Cardiac septum (tissue), 1 donor: ENCODE data around the gene SLC28A1. TPM values are rescaled to one million over a fixed set of nuclear protein-coding genes. Genes with fewer than 3 reads are reported as not detected.
A peak's percentile ranks its signal among the peaks of the same experiment; 100 is the strongest.
"Not testable (repeated sequence)": the region's sequence is repeated elsewhere in the genome, so short reads cannot be mapped to it uniquely, and the experiment has no call there.

Experiments used
- DNase-seq: peaks from one replicate; pipeline ENCODE4 v3.0.0-alpha.2; 2020; ENCODE audit warnings: low spot score
- intact Hi-C: fragments of 100-400 bp; cut with DNase I; formaldehyde crosslinking; loops from one replicate; pipeline ENCODE4 v1.14.0; 2022
- total RNA-seq: library from RNA; stranded (reverse); fragmentation: NEBNext Ultra II Directional; extraction: Animal tissue kit (Norgen Biotek cat#: 25700); gene quantifications from one replicate; pipeline ENCODE4 v1.2.1, GENCODE V29; 2021
- donor health status: DM: no; HTN: no; CAD: no.

Gene SLC28A1
- total RNA-seq, 1 donor from 2014 or later, result 0.83 TPM

DNA sequence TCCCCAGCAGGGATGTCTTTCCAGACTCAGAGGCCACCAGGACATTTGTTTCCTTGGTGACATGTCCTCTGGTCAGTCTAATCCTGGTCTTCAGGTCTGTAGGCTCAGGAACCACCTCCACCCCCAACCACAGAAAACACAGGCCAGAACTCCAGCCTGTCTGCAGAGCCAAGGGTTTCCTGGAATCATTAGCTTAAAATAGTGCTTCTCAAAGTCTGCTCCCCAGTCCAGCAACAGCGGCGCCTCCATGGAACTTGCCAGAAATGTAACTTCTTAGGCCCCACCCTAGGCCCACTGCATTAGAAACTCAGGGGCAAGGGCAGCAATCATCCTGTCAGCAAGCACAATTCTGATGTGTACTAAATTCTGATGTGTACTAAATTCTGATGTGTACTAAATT is 20.0 kb downstream of the SLC28A1 start:
- DNase-seq, result no peak

DNA sequence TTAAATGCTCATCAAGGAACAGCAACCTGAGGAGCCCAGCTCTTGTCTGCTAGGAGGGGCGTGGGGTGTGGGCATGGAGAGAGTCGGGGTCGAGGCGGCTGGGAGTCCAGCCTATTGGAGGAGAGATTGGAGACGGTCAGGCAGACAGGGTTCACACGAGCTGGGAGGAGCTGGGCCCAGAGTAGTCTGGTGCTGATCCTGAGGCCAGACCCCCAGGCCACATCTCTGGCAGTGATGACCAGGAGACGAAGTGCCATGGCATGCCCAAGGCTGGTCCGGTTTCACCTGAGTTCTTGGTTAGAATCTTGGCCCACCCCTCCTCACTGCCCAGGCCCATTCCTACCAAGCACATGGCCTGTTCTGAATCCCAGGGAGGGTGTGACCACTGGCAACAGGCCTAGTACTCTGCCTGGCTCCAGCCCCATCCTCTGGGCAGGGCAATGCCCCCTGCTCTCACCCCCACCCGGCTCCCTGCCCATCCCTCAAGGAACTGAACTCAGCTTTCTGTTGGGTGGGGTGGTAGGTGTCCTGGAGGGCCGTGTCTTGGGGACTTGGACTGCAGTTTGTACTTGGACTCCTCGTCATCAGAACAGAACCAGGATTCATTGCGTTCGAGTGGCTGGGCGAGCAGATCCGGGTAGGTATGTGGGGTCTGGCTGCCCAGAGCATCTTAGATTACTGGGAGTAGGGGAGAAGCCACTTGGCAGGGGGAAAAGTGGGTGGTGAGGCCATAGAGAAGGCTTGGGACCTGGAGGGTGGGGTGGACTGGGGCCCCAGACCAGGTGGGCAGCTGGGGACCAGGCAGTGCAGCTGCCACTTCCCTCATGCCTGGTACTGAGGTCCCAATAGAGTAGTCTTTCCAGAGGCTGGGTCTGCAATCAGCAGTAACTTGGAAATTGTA is 20.8 kb downstream of the SLC28A1 start:
- intact Hi-C loops, result no loop called here
- DNase-seq, result no peak

More for the DNA sequence above, 20.0 kb downstream of the SLC28A1 start:
- intact Hi-C loops, result no loop called here

DNA sequence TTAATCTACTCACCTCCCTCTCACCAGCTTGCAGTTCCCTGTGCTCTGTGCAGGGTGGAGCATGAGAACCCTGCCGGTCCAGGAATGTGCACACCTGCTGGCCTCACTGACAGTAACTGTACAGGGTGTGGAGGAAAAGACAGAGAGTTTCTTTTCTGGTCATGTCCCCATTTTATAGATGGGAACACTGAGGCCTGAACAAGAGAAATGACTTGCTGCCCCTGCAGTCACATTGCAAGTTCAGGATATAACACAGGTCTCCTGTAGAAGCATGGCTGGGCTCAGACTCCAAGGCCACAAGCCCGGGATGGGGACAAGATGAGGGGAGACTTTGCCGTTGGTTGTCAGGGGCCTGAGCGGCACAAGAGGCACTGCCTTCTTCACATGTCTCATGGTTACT is 23.3 kb downstream of the SLC28A1 start:
- intact Hi-C loops, result no loop called here
- no peak for DNase-seq

DNA sequence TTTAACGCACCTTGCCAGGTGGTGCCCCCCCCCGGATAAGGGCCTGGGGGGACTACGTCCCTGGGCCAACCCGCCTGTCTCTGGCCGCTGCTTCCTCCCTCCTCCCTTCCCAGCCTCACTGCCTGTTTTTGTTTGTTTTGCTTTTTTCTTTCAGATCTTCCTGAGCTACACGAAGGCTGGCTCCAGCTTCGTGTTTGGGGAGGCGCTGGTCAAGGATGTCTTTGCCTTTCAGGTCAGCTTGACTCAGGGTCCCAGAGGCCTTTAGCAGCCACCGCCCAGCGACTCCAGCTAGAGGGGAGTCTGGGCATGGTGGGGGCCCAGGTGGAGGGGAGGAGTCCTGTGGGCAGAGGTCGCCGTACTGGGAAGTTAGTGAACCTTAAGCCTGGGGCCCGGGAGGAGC is 24.1 kb downstream of the SLC28A1 start:
- DNase-seq, result no peak
- intact Hi-C loops, result no loop called here

DNA sequence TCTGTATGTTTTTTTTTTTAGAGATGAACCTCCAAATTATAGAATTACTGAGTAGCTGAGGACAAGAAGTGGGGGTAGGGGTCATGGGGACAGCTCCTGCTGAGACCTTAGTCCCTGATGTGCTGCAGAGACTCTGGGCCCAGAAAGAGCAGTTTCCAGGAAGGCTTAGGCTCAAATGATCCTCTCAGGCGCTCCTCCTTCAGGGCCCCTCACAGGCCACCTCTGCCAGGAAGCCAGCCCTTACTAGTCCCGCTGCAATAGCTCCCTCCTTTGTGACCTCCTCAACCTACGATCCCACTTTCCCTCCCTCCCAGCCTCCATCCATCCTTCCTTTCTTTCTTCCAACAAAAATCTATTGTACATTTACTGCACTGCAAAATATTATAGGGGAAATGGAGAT is 24.6 kb downstream of the SLC28A1 start:
- intact Hi-C loops, result no loop called here

DNA sequence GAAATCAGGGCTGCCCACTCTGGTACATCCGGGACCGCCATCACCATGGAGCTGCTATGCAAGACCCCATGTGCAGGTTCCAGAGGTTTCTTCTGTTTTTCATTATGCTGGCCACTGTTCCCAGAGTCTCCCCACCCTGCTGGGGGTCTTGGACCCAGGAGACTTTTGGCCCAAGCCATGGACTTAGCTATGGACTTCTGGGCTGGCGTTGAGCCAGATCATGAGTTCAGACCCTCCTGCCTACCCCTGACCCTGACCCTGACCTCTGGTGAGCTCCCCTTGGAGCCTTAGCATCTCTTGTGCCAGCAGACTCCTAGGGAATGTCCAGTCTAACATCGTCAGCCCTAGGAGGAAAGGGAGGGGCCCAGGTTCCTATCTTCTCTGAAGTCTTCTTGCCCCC is 25.3 kb downstream of the SLC28A1 start:
- no peak for DNase-seq
- intact Hi-C loops, result no loop called here

More for the DNA sequence above, 24.6 kb downstream of the SLC28A1 start:
- DNase-seq, result no peak

DNA sequence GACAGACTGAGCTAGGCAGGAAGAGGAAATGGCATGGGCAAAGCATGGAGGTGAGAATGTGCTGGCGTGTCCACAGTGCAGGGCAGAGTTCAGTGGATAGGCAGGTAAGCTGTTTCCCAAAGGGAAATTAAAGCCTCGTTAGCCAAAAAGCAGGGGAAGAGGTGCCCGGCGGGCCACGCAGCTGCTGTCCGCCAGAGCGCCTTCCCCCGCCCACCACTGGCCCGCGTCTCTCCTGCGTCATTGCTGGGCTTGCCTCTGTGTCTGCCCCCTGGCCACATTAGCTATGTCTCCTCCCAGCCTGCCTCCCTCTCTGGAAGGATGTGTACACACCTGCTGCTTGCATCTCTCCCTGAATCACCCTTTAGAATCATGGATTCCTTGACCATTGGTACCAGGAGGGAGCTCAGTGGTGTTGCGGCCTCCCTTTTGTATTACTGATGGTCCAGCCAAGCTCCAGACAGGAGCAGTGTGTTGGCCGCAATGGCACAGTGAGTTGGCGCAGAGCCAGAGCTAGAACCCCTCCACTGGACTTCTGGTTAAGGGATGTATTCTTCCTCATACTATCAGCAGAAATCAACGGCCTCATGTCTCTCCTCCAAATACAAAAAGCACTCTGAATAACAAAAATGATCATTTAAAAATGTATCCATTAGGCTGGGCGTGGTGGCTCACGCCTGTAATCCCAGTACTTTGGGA is 26.6 kb downstream of the SLC28A1 start:
- intact Hi-C loops, result no loop called here
- no peak for DNase-seq

DNA sequence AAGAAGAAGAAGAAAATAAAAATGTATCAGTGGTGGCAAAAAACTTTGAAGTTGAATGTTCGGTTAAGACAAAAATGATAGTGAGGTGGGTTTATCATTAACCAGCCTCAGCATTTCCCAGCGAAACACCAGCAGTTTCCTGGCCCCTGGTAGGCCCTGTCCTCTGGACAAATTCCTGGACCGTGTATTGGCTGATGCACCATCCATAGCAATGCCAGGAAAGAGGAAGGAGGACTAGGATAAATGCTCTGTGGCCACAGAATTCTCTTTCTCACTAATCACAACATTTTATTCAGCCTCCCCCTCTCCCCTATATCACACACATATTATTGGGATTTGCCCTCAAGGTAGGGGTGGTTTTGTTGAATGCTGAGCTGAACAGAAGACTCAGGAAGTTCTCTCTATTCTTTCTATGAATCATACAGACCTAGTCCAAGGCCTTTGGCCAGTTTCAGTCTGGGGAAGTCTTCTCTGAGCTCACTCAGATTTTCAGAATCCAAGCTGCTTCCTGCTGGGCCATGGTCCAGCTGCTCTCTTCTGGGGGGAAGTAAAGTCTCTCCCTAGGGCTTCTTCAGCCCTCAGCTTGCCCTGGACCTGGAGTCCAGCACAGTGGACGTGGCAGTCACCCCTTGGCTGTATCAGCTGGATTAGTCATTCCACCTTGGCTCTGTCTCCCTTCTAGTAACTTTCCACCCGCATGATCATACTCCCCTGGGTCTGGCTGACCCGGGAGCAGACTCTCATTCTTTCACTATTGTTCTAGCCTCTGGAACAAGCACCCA is 27.6 kb downstream of the SLC28A1 start:
- intact Hi-C loops, result no loop called here
- peak; percentile 92 for DNase-seq

DNA sequence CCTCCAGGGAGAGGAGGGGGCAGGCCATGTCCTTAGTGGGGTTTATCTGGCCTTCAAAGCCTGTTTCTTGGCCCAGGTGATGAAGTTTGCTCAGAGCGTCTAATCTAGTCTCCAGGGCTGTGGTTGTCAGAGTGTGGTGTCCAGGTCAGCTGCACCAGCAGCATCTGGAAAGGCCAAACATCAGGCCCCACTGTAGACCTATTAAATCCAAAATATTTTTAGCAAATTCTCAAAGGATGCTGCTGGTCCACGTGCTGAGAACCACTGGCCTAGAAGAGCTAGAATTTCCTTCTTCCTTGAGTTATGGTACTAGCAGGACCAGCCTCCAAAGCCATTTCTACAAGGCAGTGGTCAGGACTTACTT is 28.9 kb downstream of the SLC28A1 start:
- intact Hi-C loops, result no loop called here

DNA sequence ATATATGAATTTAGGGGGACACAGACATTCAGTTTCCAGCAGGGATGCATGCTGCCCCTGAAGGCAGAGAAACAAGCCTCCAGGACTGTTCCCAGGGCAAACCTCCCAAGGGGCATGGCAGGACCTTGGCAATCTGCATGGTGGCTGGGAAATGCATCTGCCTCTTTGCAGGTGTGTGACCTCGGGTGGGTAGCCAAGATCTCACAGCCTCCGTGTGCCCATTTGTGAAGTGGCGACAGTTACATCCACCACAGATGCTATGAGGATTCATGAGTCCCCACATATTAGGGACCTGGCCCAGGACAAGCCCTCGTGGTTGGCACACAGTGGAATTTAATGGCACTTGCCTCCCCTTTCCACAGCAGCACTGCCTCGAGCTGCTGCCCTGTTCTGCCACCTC is 29.9 kb downstream of the SLC28A1 start:
- no peak for DNase-seq
- intact Hi-C loops, result loop anchor here (2.0 kb wide), 1 partner anchor 74 kb away; no protein-coding TSS in a partner anchor

More for the DNA sequence above, 28.9 kb downstream of the SLC28A1 start:
- DNase-seq, result no peak

DNA sequence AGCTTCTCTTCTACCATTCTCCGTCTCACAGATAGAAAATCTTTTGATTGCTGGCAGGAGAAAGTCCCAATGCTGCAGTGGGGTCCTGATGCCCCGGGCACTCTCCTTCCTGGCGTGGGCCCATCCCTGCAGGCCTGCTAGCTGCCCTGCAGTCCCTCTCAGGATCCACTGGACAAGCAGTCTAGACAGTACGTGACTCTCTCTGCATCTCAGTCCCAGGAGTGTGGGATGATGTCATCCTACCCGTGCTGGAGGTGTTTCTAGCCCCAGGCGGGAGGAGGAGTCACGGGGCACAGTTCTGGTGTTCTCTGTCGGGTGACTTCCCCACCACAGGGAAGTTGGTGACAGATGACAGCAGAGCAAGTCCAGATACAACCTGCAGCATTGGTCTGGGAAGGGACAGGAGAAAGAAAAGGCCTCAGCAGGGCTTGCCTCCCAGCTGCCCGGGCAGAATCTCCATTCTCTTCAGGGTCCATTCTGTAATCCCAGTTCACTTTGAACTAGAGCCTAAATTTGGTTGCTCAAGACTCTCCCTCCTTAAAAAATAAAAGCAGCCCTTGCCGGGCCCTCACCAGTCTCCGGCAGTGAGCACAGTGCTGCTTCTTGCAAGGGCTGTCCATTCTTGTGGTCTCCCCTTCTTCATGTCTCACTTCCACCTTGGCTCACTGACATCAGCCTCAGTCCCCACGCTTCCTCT is 30.6 kb downstream of the SLC28A1 start:
- DNase-seq, result peak; percentile 94
- intact Hi-C loops, result loop anchor here (2.0 to 5.0 kb wide), 2 partner anchors 74 to 258 kb away; partner anchors contain the start of gene NMB

DNA sequence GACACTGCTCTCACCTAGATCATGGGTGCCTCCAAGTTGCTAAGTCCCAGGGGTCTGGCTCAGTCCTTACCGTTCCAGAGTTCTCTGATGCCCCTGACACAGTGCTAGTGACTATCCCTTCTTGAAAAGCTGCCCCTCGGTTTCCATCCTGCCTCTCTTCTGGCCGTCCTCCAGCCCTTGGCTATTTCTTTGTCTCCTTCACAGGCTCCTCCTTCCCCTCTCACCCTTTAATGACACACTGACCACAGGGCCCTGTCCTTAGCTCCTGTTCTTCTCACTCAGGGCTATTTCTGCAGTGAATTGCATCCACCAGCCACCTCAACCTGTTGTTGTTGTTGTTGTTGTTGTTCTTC is 31.1 kb downstream of the SLC28A1 start:
- DNase-seq, result no peak
- intact Hi-C loops, result loop anchor here (2.0 to 5.0 kb wide), 2 partner anchors 75 to 258 kb away; partner anchors contain the start of gene NMB

DNA sequence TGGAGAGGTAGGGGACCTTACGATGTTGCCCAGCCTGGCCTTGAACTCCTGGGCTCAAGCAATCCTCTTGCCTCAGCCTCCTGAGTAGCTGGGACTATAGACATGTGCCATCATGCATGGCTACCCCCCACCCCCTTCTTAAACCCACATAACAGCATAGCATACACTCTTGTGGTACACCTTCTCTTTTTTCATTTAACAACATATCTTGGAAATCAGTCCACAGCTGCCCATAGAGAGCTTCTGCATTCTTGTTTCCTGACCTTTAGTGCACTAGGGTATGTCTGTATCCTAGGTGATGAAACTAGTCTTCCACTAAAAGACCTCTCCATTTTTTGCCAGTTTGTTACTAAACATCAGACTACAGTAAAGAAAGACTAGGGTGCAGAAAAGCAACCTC is 33.0 kb downstream of the SLC28A1 start:
- intact Hi-C loops, result loop anchor here (5.0 kb wide), 1 partner anchor 260 kb away; the partner anchor contains the start of gene NMB
- DNase-seq, result no peak

DNA sequence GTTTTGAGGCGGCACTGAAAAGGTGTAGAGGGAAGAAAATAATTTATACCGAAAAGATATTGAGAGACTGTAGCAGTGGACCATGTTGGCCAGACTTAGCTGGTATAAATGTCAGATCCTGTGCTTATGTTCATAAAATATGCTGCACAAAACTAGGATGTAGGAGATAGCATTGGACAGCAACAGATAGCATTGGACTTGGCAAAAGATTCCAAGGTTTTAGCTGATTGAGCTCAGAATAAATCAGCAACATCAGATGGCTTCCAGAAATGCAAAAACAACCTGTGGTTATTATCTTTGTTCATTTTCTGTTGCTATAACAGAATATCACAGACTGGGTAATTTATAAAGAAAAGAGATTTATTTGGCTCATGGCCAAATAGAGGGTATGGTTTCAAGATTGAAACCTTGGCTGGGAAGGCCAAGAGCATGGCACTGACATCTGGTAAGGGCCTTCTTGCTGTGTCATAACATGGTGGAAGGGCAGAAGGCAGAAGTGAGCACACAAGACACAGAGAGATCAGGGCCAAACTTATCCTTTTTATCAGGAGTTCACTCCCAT is 34.7 kb downstream of the SLC28A1 start:
- intact Hi-C loops, result loop anchor here (5.0 kb wide), 1 partner anchor 262 kb away; the partner anchor contains the start of gene NMB
- peak; percentile 27 for DNase-seq

DNA sequence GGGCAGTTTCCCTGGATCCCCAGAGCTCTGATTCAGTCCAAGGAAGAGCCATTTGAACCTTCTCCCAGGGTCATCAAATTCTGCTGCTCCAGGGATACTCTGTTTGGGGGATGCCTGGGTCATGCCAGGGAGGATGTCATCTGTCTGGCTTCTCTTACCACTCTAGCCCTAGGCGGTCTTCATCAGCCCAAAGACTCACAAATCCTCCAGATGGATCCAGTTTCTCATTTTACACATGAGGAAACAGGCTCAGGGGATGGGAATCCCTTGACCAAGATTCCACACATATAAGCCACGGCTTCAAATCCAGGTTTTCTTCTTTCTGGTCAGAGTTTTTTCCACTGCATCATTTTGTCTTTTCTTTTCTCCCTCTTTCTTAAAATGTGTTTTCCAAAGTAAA is 36.7 kb downstream of the SLC28A1 start:
- DNase-seq, result no peak
- intact Hi-C loops, result no loop called here

DNA sequence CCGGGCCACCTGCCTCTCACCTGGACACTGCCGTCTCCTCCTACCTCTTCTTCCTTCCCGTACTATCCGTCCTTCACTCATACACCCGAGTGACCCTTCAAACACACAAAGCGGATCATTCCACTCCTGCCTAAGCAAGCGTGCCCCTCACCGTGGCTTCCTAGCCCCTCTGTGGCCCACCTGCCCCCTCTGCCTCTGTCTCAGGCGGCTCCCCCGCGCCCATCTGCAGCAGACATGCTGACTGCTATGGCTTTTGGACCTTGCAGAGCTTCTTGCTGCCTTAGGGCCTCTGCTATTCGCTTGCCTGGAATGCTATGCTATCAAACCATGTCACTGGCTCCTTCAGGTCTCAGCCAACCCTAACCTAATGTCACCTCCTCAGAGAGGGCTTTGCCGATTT is 38.1 kb downstream of the SLC28A1 start:
- DNase-seq, result no peak
- intact Hi-C loops, result no loop called here

DNA sequence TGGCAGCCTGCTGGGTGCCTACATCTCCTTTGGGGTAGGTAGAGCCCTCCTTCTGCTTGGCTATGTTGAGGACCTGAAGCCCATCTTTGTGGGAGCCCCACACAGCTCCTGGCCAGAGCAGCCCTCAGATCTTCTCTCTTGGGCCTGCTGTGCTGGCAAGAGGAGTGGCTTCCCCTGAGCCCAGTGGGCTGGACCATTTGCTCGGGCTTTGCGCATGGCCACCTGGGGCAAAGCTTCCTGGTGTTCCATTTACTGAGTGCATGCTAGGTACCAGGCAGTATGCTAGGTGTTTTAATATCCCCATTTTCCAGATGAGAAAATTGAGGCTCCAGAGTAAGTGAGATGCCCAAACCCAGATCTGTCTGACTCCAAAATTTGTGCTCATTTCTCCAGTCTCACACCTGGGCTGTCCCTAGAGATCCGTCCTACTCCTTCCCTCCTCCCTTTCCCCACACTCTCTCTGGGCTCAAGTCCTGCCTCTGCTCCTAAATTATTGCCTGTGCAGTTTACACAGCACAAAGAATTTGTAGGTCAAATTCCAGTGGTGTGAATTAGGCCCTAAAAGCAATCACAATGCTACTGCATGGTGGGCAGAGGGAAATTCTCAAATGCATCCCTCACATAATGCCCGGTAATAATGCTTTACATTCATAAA is 39.7 kb downstream of the SLC28A1 start:
- intact Hi-C loops, result no loop called here
- no peak for DNase-seq

DNA sequence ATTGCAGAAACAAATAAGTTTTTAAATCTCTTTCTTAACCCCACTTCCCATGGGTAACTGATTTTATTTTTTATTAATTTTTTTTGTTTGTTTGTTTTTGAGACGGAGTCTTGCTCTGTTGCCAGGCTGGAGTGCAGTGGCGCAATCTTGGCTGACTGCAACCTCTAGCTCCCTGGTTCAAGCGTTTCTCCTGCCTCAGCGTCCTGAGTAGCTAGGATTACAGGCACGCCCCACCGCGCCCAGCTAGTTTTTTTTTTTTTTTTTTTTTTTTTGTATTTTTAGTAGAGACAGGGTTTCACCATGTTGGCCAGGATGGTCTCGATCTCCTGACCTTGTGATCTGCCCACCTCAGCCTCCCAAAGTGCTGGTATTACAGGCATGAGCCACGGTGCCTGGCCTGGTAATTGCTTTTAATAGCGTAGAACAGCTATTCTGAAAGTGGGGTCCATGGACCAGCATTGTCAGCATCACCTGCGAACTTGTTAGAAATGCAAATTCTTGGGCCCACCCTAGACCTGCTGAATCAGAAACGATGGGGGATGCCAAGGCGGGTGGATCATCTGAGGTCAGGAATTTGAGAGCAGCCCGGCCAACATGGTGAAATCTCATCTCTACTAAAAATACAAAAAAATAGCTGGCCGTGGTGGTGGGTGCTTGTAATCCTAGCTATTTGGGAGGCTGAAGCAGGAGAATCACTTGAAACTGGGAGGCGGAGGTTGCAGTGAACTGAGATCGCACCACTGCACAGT is 40.5 kb downstream of the SLC28A1 start:
- intact Hi-C loops, result loop anchor here (5.0 kb wide), 4 partner anchors 63 to 338 kb away; partner anchors contain the start of genes WDR73 and ZNF592
- DNase-seq, result not testable (repeated sequence)
